HG03521 (cell line): Measurements from ENCODE around the gene NACC2.

ENCODE experiments used
- ATAC-seq: cut with Tn5 transposase; IDR thresholded peaks from one replicate; pipeline ENCODE4 v1.9.1; 2021; ENCODE audit warnings: mild to moderate bottlenecking, moderate library complexity; ENCODE audit not compliant: unreplicated experiment

The NACC2 gene, protein sequence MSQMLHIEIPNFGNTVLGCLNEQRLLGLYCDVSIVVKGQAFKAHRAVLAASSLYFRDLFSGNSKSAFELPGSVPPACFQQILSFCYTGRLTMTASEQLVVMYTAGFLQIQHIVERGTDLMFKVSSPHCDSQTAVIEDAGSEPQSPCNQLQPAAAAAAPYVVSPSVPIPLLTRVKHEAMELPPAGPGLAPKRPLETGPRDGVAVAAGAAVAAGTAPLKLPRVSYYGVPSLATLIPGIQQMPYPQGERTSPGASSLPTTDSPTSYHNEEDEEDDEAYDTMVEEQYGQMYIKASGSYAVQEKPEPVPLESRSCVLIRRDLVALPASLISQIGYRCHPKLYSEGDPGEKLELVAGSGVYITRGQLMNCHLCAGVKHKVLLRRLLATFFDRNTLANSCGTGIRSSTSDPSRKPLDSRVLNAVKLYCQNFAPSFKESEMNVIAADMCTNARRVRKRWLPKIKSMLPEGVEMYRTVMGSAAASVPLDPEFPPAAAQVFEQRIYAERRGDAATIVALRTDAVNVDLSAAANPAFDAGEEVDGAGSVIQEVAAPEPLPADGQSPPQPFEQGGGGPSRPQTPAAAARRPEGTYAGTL

DNA sequence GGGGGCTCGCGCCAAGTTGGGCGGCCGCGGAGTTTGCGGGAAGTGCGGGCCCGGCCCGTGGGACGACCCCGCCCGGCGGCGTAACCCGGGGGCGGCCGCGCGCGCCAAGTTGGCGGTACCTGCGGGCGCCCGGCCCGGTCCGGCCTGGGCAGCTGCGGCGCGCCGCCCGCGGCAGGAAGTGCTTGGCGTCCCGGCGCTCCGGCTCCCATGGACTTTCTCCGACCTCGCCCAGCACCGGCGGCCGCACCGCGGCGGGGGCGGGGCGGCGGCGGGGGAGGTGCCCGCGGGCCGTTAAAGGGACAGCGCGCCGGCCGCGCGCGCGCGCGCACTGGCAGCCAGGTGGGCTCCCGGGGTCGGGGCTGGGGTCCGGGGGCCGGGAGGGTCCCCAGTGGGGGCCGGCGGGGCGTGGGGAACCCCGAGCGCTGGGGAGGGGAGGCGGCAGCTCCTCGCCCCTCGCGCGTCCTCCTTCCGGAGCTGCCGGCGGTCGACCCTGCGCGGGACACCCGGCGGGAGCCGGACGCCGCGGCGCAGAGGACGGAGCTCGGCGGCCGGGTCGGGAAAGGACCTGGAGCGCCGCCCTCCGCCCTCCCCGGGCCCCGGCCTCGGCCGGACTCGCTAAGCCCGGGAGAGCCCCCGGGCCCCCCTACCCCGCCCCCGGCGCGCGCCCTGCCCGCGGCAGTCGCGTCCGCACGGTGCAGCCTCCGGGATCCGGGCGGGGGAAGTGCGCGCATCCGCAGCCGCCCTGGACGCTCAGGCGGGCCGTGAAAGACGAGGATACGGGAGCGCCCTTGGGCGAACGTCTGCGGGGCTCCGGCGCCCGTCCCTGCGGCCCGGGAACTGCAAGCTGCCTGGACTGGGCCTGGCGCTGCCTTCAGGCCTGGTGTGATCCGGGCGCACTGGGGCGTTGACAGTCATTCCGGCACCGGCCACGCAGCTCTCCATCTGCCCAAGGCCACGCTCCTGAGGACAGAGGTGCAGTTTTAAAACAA is at the start of gene NACC2:
TSS of gene NACC2 (minus strand) at position 220 of the 989 bp plus-strand sequence. CDS start 44,768 bp downstream, outside the sequence.
- no peak for ATAC-seq

DNA sequence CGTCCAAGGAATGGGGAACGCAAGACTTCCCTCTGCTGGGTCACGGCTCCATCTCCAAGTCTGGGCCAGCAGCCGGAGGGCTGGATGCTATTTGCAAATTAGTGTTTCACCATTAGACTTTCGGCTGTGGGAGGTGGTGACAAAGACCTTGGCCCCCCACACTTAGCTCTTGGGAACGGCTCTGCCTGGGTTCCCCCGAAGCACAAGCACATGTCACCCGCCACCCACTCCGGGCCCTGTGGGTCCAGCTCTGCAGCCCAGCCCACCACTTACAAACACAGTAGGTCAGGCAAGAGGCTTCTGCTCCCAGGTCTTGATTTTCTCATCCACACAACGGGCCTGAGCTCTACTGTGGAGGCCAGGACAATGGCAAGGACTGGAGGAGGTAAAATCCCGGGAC is 49.4 kb upstream of the NACC2 start:
- no peak for ATAC-seq

DNA sequence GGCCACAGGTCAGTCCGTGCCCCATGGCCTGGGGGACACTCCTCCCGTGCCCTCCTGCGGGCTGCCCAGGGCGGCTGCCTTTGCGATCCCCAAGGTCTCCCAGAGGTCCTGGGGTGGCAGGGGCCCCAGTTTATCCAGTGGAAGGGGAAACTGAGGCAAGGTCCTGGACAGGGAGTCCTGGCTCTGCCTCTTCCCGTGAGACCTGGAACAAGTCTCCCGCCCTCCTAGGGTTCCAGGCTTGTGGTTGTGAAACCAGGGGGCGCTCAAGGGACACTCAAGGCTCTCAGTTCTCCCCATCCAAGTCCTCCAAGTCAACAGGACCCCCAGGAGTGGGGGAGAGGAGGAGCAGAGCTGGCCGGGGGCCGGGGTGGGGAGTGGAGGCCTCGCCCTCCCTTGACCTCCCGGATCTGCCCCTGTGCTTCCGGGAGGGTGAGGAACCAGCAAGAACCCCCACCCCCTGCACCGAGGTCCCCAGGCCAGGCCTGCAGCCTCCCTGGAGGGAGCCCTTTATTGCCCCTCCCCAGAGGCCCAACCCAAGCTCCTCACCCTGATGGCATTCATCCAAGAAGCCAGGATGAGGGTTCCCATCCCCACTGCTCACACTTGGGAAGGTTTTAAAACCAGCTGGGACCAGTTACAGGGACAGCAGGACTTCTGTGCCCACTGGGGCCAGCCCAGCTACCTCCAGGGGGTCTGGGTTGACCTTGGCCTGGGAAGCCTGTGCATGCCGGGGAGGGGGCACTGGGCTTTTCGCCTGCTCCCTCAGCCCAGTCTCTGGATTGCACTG is 48.3 kb upstream of the NACC2 start:
- ATAC-seq = no peak

DNA sequence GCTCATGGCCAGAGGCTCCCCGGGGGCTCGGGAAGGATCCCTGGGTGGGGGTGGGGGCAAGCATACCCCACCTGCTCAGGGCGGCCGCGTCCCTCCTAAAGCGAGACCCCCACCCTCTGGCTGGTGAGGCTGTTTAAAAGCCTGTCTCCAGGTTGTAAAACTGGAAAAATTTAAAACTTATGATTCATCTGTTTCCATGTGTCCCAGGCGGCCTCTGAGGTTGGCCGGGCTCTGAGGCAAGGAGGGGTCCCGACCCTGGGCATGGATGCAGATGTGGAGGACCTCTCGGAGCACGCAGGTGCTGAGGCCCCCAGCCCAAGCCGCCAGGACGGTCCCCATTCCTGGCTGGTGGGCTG is 47.7 kb upstream of the NACC2 start:
- no peak for ATAC-seq

DNA sequence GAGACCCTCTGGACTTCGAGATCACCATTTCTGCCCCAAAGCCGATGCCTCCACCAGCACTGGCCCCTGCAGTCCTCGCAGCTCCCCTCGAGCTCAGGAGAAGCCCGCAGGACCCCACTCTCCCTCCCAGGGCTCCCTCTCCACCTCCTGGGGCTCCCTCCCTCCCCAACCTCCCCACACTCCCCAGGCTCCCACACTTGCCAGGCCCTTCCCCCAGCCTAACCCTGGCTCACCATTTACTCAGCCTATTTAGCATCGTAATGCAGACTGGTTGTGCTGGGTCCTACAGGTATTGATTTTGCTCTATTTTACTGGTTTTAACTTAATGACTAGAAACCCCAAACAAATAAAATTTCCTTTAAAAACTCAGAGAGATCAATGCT is 47.3 kb upstream of the NACC2 start:
- no peak for ATAC-seq

DNA sequence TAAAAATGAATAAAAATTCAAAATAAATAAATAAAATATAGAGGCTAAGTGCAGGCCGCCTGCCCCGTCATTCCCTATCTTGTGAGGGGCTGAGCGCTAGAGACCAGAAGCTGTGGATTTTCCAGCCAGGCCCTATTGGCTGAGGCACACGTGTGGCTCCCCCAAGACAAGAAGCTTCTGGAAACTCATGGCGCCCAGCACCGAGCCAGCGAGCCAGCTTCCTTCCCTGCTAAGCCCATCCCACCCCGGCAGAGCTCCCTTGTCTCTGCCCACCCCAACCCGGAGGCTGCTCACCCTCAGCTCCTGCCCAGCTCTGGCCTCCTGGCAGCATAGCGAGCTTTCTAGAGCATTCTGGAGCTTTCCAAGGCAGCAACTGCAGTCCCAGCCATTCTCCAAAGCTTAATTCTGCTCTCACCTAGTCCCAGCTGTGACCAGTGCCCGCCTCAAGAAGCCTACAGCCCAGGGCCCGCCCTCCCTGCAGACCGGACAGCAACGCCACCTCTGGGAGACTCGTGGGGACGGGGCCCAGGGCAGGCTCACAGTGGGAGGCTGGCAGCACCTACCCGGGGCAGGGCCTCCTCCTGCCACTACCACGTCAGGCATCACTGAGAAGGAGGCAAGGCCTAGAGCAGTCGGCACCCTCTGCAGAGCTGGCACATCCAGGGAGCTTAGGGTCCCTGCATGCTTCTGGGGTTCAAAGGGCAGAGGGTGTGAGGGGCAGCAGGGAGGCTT is 46.8 kb upstream of the NACC2 start:
- no peak for ATAC-seq

DNA sequence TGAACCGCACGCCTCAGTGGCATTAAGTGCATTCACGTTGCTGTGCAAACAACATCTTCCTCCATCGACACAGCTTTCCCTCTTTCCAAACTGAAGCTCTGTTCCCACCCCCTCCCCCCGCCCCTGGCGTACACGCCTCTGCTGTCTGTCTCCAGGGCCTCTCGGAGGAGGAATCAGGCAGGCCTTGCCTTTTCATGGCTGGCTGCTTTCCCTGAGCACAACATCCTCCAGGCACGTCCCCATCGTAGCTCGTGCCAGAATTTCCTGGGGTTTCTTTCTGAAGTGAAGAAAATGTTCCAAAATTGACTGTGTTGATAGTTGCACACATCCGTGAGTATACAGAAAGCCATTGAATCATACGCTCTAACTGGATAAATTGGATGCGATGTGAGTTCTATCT is 45.9 kb upstream of the NACC2 start:
- no peak for ATAC-seq

DNA sequence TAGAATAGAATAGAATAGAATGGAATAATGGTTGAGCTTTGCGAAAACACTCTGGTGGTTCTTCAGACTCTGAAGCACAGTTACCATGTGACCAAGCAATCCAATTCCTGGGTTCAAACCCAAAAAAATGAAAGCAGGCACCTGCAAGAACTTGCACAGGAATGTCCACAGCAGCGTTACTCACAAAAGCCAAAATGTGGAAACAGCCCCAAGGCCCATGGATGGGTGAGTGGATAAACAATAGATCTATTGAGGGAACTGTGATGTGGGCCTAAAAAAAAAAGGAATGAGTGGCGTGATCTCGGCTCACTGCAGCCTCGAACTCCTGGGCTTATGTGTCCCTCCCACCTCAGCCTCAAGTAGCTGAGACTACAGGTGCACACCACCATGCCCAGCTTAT is 45.0 kb upstream of the NACC2 start:
- no peak for ATAC-seq

DNA sequence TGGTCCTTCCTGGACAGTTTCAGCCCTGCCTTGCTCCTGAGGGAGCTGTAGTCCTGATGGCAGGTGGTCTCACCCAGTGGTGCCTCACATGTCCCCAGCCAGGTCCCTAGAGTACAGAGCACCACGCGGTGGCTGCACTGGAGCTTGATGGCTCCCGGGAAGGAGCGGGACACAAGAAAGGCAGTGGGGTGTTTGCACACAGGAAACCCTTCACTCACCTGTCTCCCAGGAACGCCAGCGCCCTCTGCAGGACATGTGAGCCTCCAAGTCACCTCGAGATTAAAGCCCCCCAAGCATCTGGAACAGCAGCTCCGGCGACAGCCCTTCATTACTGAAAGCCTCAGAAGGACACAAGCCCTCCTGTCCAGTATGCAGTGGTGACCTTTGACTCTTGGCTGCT is 43.5 kb upstream of the NACC2 start:
- no peak for ATAC-seq

DNA sequence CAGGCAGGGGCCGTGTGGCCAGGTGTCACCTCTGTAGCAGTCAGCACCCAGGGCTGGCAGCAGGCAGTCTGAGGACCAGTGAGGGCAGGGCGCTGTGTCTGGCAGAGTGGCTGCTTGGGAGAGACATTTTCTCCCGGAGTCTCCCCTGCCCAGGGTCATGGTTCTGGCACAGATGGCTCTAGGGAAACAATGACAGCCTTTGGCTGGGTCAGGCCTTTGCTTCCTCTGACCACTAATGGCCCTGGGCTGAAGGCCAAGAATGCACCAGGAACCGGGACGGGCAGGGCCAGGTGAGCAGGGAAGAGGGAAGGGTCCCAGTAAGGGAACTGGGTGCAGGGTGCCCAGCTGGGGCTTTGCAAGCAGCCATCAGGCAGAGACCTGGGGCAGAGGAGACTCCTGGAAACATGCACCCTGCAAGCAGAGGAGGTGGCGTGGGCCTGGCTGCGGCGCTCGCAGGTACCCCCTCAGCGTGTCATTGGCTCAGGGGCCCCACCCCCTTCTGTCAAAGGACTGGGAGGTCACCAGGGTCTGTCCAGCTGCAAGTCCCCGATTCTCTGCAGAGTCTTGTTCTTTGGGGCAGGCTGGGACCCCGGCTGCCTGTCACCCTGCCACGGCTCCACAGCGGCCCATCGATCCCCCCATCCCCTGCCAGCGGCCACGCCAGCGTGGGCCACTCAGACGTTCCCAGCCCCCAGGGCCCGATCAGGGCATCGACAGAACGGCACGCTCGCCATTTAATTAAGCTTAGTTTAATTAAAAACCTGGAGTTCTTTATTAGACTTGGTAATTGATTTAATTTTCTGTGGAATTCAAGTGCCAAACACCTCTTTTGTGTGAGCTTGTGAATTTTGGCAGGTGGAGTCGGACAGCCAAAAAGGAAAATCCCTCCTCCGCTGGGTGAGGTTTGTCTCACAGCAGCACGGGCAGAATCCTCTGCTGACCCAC is 42.5 kb upstream of the NACC2 start:
- no peak for ATAC-seq

DNA sequence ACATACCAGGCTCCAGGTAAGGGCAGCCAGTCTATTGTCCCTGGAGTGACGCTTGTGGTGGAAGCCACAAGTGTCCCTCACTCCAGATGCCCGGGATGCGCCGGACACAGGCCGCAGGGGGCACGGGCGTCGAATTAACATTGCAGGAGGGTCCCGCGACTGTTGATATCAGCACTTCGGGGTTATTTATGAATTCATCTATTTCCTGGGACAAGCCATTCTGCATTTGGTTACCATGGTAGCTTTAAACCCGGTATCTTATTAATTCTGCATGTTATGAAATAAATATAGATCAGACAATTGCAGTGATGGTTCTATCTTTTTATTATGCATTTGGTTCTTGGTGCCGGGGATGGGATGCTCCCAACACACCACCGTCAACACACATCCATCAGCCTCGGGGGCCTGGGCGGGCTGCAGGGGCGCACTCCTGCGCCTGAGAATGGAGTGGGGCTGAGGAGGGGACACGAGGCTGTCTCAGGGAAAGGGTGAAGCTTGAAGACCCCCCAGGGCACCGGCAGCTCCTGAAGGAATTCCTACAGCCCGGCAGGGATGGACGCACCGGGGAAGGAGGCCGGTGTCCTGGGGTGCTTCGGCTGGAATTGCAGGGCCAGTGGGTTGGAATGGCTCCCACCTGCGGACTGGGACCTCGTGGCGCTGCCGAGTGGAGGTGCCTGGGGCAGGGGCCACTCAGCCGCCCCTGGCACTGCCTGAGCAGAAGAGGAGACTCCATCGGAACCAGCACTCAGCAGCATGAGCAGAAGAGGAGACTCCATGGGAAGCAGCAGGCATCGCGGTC is 41.2 kb upstream of the NACC2 start:
- ATAC-seq = no peak

DNA sequence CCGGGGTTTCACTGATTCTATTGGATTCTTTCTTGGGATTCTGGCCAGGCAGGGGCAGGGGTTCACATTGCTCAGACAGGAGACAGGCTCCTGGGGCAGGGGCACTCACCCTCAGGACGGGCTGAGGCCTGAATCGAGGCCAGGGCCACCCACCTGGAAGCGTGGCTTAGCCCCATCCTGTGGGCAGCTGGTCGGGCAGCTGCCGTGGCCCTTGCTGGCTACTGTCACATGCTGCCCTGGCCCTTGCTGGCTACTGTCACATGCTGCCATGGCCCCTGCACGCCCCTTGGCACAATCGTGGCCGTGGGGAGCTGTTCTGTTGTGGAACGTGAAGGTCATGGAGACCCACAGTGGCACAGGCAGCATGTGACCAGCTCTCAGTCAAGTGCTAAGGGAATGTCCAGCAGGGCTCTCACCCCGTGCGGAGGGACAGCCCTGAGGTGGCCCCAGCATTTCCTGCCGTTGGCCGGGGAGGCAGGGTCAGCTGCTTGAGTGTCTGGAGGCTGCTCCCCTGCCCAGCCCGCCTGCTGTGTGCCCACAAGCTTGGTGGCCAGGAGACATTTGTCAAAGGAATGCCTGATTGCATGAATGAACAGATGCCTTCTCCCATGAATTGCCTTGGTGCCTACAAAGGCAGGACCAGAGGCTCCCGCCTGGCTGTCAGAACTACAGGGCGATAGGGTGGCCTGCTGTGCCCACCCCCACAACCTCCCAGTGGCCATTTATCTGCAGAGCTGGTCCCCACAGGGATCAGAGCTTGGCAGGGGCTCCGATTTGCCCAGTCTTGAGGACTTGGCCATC is 40.4 kb upstream of the NACC2 start:
- ATAC-seq = no peak

DNA sequence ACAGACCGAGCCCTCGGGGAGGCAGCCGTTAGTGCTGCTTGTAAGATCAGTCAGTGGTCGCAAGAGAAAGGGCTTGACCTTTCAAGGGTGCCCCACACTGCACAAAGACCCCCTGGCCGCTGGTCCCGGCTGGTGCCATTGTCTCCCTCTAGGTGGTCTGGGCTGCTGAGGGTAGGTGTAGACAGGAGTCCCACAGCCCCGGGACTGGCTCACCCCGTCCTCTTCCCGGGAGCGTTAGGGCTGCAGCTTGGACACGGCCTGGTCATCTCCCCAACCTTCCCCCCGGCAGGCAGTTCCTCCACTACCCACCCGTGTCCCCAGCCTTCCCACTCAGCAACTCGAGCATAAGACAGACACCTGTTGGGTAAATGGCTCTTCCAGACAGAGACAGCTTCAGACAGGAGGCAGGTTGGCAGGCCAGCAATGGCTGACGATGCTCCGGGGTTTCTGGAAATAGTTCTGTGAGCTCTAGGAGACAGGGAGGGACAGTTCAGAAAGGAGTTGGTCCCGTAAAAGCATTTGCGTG is 38.9 kb upstream of the NACC2 start:
- no peak for ATAC-seq

DNA sequence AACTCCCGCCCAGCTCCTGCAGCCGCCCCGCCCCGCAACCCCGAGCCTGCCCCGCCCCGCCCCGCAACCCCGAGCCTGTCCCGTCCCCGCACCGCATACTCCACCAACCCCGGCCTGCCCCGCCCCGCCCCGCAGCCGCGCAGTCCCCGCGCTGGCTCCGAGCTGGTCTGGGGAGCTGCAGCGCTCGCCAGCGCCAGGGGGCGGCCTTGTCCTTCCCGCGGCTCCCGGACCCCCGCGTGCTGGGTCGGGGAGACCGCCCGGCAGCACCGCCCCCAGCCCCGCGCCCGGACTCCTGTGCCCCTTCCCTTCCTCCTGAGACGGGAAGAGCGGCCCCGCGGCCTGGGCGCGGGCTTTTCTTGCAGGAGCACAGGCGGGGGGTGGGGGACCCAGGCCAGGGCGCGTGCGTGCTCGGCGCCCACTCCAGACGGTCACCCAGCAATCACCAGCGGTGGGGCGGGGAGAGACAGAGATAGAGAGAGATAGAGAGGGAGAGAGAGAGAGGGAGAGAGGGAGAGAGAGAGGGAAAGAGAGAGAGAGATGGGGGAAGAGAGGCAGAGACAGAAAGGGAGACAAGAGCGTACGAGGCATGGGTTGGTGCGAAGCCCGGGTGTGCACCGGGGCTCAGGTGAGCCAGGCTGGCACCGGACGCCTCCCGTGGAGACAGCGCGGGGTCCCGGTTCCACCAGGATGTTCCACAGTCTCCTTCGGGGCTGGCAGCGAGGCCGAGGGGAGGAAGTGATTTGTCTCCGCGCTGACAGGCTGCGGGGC is 38.3 kb upstream of the NACC2 start:
- no peak for ATAC-seq

DNA sequence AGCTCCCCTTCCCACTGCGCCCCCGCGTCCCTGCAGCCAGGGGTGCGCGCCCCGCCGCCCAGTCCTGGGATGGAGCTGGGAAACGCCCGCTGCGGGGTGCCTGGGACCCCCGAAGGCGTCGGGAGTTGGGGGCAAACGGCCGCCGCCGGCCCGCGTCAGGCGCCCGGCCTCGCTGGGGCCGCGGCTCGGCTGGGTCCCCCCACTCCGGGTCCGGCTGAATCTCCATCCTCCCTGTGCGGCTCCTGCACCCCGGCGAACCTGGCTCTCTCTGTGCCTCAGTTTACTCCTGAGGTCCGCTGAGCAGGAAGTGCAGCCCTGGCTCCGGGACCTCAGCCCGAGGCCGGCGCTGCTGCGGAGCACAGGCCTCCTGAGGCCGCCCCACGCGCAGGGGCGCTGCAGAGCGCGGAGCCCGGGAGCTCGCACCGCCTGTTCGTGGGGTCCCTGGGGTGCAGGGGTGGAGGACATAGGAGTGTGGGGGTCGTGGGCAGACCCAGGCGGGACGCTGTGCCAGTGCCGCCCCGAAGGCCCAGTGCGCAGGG is 37.5 kb upstream of the NACC2 start:
- no peak for ATAC-seq
